ENCODE data around the gene LGALS4.

LGALS4 gene

DNA sequence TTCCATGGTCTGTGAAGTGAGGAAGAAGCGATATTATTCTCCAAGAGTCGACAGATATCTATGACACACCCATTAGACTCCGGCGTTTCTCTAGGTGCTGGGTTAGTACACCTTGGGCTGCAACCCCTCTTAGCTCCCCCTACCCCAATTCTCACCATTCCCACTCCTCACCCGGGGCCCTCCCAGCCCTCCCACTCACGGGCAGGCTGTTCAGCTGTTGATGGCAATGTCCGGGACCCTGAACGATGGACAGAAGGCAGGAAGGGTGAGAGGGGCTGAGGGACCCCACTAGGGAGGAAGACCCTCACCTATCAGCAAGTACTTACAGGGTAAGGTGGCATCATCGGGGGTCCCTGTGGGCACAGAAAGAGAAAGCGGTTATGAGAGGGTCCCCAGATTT is 9.2 kb downstream of the LGALS4 start:
- no peaks in the 10 kb centered on the region for H3K9me3 ChIP-seq (replicated peaks; ENCODE audit: insufficient read depth, low read length)
- H3K27me3 ChIP-seq (replicated peaks; ENCODE audit: insufficient read depth, low read length), result peaks cover 50% of the 10 kb centered on the region
- H3K4me1 ChIP-seq (ENCODE audit: low read length), result no peaks in the 10 kb centered on the region
- no peaks in the 10 kb centered on the region for H3K79me2 ChIP-seq (ENCODE audit: low read length)
- H4K20me1 ChIP-seq (ENCODE audit: insufficient read depth, low read length), result no peaks in the 10 kb centered on the region
- TF ChIP-seq, protein P1, sequence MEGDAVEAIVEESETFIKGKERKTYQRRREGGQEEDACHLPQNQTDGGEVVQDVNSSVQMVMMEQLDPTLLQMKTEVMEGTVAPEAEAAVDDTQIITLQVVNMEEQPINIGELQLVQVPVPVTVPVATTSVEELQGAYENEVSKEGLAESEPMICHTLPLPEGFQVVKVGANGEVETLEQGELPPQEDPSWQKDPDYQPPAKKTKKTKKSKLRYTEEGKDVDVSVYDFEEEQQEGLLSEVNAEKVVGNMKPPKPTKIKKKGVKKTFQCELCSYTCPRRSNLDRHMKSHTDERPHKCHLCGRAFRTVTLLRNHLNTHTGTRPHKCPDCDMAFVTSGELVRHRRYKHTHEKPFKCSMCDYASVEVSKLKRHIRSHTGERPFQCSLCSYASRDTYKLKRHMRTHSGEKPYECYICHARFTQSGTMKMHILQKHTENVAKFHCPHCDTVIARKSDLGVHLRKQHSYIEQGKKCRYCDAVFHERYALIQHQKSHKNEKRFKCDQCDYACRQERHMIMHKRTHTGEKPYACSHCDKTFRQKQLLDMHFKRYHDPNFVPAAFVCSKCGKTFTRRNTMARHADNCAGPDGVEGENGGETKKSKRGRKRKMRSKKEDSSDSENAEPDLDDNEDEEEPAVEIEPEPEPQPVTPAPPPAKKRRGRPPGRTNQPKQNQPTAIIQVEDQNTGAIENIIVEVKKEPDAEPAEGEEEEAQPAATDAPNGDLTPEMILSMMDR (IDR thresholded peaks at IDR 0.05; ENCODE audit: low read length), result no peak
- TF ChIP-seq EZH2phosphoT487 (IDR thresholded peaks at IDR 0.05; ENCODE audit: low read length) (no peak), EZH2 (optimal IDR thresholded peaks at IDR 0.05; ENCODE audit: low read depth, low read length) (no peak)
- H3K9ac ChIP-seq (ENCODE audit: low read length), result no peak overlapping the region
- H3K9me2 ChIP-seq (replicated peaks; ENCODE audit: insufficient read depth, low read length), result no peaks in the 10 kb centered on the region
- no peaks in the 10 kb centered on the region for H3K36me3 ChIP-seq (replicated peaks; ENCODE audit: insufficient read depth, low read length)
- H3K4me2 ChIP-seq (ENCODE audit: low read depth, low read length), result no peak overlapping the region
- no peak overlapping the region for H3K27ac ChIP-seq (ENCODE audit: low read length)
- H3K4me3 ChIP-seq (ENCODE audit: low read length), result no peak overlapping the region
- H2AFZ ChIP-seq (ENCODE audit: low read length), result no peak overlapping the region
- no peak for DNase-seq
- H3F3A ChIP-seq (ENCODE audit: insufficient read depth, low read length), result no peaks in the 10 kb centered on the region

DNA sequence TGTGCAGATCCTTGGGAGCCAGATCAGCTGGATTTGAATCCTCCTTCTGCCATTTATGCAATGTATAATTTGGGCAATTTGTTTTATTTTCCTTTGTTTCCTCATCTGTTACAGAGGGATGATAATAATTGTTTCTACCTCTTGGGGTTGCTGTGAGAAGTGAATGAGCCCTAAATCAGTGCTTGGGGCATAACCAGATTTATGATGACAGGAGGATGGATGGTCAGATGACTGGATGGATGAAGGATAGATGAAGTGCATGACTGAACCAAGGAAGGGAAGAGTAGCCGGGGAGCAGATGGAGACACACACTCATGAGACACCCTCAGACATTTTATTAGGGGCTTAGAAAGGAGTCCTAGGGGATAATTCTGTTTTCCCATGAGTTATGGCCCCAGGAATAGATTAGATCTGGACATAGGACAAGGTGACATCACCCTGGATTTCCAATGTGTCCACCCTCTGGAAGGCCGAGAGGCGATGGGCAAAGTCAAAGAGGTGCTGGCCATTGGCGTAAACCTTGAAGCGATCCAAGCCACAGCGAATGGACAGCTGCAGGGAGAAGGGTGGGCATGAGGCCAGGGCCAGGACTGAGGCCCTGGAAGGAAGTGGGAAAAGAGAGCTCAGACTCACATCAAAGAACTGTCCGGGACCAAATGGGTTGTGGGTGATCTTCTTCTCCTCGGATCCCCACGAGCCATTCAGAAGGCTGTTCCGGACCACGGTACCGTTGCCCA is 11.2 kb downstream of the LGALS4 start:
- Histone ChIP-seq H3K27ac (ENCODE audit: low read length) (no peak overlapping the region), H4K20me1 (ENCODE audit: insufficient read depth, low read length) (no peaks in the 10 kb centered on the region), H3K9ac (ENCODE audit: low read length) (no peak overlapping the region), H3K9me3 (replicated peaks; ENCODE audit: insufficient read depth, low read length) (no peaks in the 10 kb centered on the region), H3K79me2 (ENCODE audit: low read length) (no peaks in the 10 kb centered on the region), H3K4me2 (ENCODE audit: low read depth, low read length) (no peak overlapping the region), H3F3A (ENCODE audit: insufficient read depth, low read length) (no peaks in the 10 kb centered on the region), H3K4me3 (ENCODE audit: low read length) (no peak overlapping the region), H3K36me3 (replicated peaks; ENCODE audit: insufficient read depth, low read length) (no peaks in the 10 kb centered on the region), H3K27me3 (replicated peaks; ENCODE audit: insufficient read depth, low read length) (peaks cover 48% of the 10 kb centered on the region), H2AFZ (ENCODE audit: low read length) (no peak overlapping the region), H3K9me2 (replicated peaks; ENCODE audit: insufficient read depth, low read length) (no peaks in the 10 kb centered on the region), H3K4me1 (ENCODE audit: low read length) (no peaks in the 10 kb centered on the region)
- no peak for TF ChIP-seq EZH2 (optimal IDR thresholded peaks at IDR 0.05; ENCODE audit: low read depth, low read length)
- TF ChIP-seq, protein P1 (IDR thresholded peaks at IDR 0.05; ENCODE audit: low read length), result no peak
- no peak for TF ChIP-seq EZH2phosphoT487 (IDR thresholded peaks at IDR 0.05; ENCODE audit: low read length)
- no peak for DNase-seq

DNA sequence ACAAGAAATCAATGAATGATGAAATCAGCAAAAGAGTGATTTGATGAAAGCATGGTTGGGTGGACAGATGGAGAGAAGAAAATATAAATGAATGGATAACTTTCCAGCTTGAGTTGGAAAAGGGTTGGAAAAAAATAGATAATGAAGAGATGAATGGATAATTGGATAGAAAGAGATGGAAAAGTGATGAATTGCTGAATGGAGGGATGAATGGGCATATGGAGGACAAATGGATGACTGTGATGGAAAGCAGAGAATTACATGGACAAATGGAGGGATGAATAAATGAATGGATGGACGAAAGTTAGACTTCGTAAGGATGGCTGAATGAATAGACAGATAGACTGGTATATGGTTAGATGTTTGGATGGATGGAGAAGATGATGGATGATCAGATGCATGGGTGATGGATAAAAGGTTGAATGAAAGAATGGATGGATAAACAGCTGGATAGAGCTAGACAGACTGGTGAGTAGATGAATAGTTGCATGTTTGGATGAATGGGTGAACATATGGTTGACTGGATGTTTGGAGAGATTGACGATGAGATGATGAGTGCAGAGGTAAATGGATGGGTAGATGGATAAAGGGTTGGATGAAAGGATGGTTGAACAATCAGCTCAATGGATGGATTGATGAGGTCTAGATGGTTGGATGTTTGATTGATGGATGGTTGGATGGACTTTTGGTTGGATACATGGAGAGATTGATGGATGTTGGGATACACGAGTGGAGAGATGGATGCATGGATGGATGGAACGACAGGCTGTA is 12.0 kb downstream of the LGALS4 start:
- Histone ChIP-seq H3K36me3 (replicated peaks; ENCODE audit: insufficient read depth, low read length) (no peaks in the 10 kb centered on the region), H2AFZ (ENCODE audit: low read length) (no peak overlapping the region), H3K27ac (ENCODE audit: low read length) (no peak overlapping the region), H3K4me3 (ENCODE audit: low read length) (no peak overlapping the region), H3K9me2 (replicated peaks; ENCODE audit: insufficient read depth, low read length) (no peaks in the 10 kb centered on the region), H3K4me2 (ENCODE audit: low read depth, low read length) (no peak overlapping the region), H4K20me1 (ENCODE audit: insufficient read depth, low read length) (no peaks in the 10 kb centered on the region), H3K27me3 (replicated peaks; ENCODE audit: insufficient read depth, low read length) (peaks cover 52% of the 10 kb centered on the region), H3F3A (ENCODE audit: insufficient read depth, low read length) (no peaks in the 10 kb centered on the region), H3K4me1 (ENCODE audit: low read length) (no peaks in the 10 kb centered on the region), H3K9me3 (replicated peaks; ENCODE audit: insufficient read depth, low read length) (no peaks in the 10 kb centered on the region), H3K79me2 (ENCODE audit: low read length) (no peaks in the 10 kb centered on the region), H3K9ac (ENCODE audit: low read length) (no peak overlapping the region)
- TF ChIP-seq EZH2 (optimal IDR thresholded peaks at IDR 0.05; ENCODE audit: low read depth, low read length), result no peak
- no peak for TF ChIP-seq EZH2phosphoT487 (IDR thresholded peaks at IDR 0.05; ENCODE audit: low read length)
- TF ChIP-seq, protein P1 (IDR thresholded peaks at IDR 0.05; ENCODE audit: low read length), result no peak
- no peak for DNase-seq

Data from MM.1S (cell line).